H1 (cell line): ENCODE measurements around the gene CCT6B. TPM values are rescaled to one million over a fixed set of nuclear protein-coding genes. Genes with fewer than 3 reads are reported as not detected.

Experiments used
- CTCF ChIA-PET: fragments of 300-600 bp; sonication (Branson Sonifier 250); formaldehyde crosslinking; loops from one replicate; lab custom pipeline; 2021; ENCODE audit not compliant: partially characterized antibody; lab: Charles Lee
- POLR2A ChIA-PET: fragments of 300-600 bp; sonication (Branson Sonifier 250); formaldehyde crosslinking; loops from one replicate; lab custom pipeline; 2021; ENCODE audit warnings: inconsistent platforms; ENCODE audit not compliant: partially characterized antibody; lab: Charles Lee
- DNase-seq, 2 experiments: peaks; one replicate each; pipeline versions ENCODE4 v3.0.0 to v3.0.0-alpha.2; 2010 to 2022; ENCODE audit warnings: low spot score in 2 of 2, low read depth in 1 of 2, mixed read lengths in 1 of 2
- FAIRE-seq: peaks from 2 replicates; lab custom pipeline; 2011; peaks lifted over from hg19 to GRCh38; lab: Jason Lieb, UNC
- H2AFZ ChIP-seq: 2 replicates; pipeline ENCODE4 v1.8.1; 2012; ENCODE audit warnings: low read length, inconsistent platforms
- H2AK5ac ChIP-seq: 2 replicates; pipeline ENCODE4 v1.6.1; 2013; ENCODE audit warnings: low read depth, low read length
- H2BK120ac ChIP-seq: replicated peaks from 2 replicates; pipeline ENCODE3; 2013; ENCODE audit warnings: low read depth, low read length, inconsistent platforms
- H2BK12ac ChIP-seq: 2 replicates; pipeline ENCODE4 v1.6.1; 2013; ENCODE audit warnings: low read depth, low read length
- H2BK15ac ChIP-seq: 2 replicates; pipeline ENCODE4 v1.6.1; 2013; ENCODE audit warnings: low read length
- H2BK20ac ChIP-seq: 2 replicates; pipeline ENCODE4 v1.6.1; 2013; ENCODE audit warnings: low read length
- H2BK5ac ChIP-seq: 2 replicates; pipeline ENCODE4 v1.6.1; 2013; ENCODE audit warnings: low read depth, low read length
- H3K14ac ChIP-seq: 2 replicates; pipeline ENCODE4 v1.6.1; 2013; ENCODE audit warnings: inconsistent platforms; ENCODE audit not compliant: insufficient read length
- H3K18ac ChIP-seq: 2 replicates; pipeline ENCODE4 v1.6.1; 2013; ENCODE audit warnings: low read length; ENCODE audit errors: extremely low read depth
- H3K23ac ChIP-seq: 2 replicates; pipeline ENCODE4 v1.6.1; 2013; ENCODE audit warnings: inconsistent platforms; ENCODE audit not compliant: insufficient read length
- H3K23me2 ChIP-seq: 2 replicates; pipeline ENCODE4 v1.6.1; 2013; ENCODE audit warnings: low read depth, low read length
- H3K27ac ChIP-seq: 2 replicates; pipeline ENCODE4 v1.6.1; 2011; ENCODE audit warnings: low read depth, low read length, inconsistent platforms
- H3K27me3 ChIP-seq, 4 experiments: replicated peaks in 1 of 4; 1 replicate in 1 of 4; 2 replicates in 3 of 4; pipeline versions ENCODE4 v1.6.1 to v1.8.1; 2011 to 2013; ENCODE audit warnings: low read length in 3 of 4, mild to moderate bottlenecking in 3 of 4, inconsistent platforms in 2 of 4, mixed read lengths in 2 of 4, moderate library complexity in 1 of 4; ENCODE audit not compliant: control insufficient read depth in 3 of 4, insufficient read depth in 3 of 4; ENCODE audit errors: extremely low read depth in 1 of 4
- H3K36me3 ChIP-seq, 4 experiments: 2 replicates each; pipeline versions ENCODE4 v1.6.1 to v1.8.1; 2011 to 2013; ENCODE audit warnings: mild to moderate bottlenecking in 4 of 4, low read length in 3 of 4, moderate library complexity in 2 of 4, control low read depth in 1 of 4, inconsistent platforms in 1 of 4; ENCODE audit not compliant: insufficient read depth in 4 of 4, control insufficient read depth in 2 of 4
- H3K4ac ChIP-seq: replicated peaks from 2 replicates; pipeline ENCODE3; 2013; ENCODE audit warnings: low read length, low read depth, mixed read lengths, inconsistent platforms; ENCODE audit not compliant: insufficient read length
- H3K4me1 ChIP-seq, 4 experiments: replicated peaks in 1 of 4; 1 replicate in 1 of 4; 2 replicates in 3 of 4; pipeline versions ENCODE4 v1.6.1 to v1.8.1; 2011 to 2013; ENCODE audit warnings: low read length in 3 of 4, inconsistent platforms in 2 of 4, mixed read lengths in 1 of 4; ENCODE audit not compliant: insufficient read depth in 4 of 4, control insufficient read depth in 3 of 4
- H3K4me2 ChIP-seq, 2 experiments: 2 replicates each; pipeline versions ENCODE4 v1.6.1 to v1.8.1; 2011 to 2013; ENCODE audit warnings: low read depth in 2 of 2, low read length in 2 of 2, control low read depth in 1 of 2, inconsistent platforms in 1 of 2, mild to moderate bottlenecking in 1 of 2; ENCODE audit not compliant: insufficient read depth in 1 of 2
- H3K4me3 ChIP-seq, 4 experiments: fragments of 200-600, 300-600 bp in 1 of 4; sonication (generic), shearing (Covaris generic), sonication (Bioruptor Twin) in 1 of 4; 2 replicates each; pipeline versions ENCODE4 v1.5.1 to v1.8.1; 2011 to 2016; ENCODE audit warnings: low read length in 4 of 4, low read depth in 3 of 4, control low read depth in 2 of 4, inconsistent platforms in 2 of 4, mild to moderate bottlenecking in 2 of 4, mixed read lengths in 1 of 4, moderate library complexity in 1 of 4; ENCODE audit not compliant: insufficient read depth in 2 of 4; ENCODE audit errors: extremely low read depth in 1 of 4
- H3K56ac ChIP-seq: replicated peaks from 2 replicates; pipeline ENCODE3; 2013; ENCODE audit warnings: low read depth, mild to moderate bottlenecking, mixed read lengths, low read length, inconsistent platforms; ENCODE audit not compliant: insufficient read length
- H3K79me1 ChIP-seq: 2 replicates; pipeline ENCODE4 v1.6.1; 2013; ENCODE audit warnings: low read depth, low read length, control low read depth
- H3K79me2 ChIP-seq, 2 experiments: 2 replicates each; pipeline versions ENCODE4 v1.6.1 to v1.8.1; 2012 to 2013; ENCODE audit warnings: low read length in 2 of 2, mild to moderate bottlenecking in 2 of 2, inconsistent platforms in 1 of 2; ENCODE audit not compliant: insufficient read depth in 2 of 2, control insufficient read depth in 1 of 2
- H3K9ac ChIP-seq, 4 experiments: replicated peaks in 1 of 4; 1 replicate in 1 of 4; 2 replicates in 3 of 4; pipeline versions ENCODE4 v1.6.1 to v1.8.1; 2011 to 2013; ENCODE audit warnings: low read depth in 3 of 4, low read length in 3 of 4, control low read depth in 2 of 4, mild to moderate bottlenecking in 2 of 4, moderate library complexity in 2 of 4, inconsistent platforms in 1 of 4; ENCODE audit errors: extremely low read depth in 1 of 4
- H3K9me3 ChIP-seq, 2 experiments: 2 replicates each; pipeline versions ENCODE4 v1.6.1 to v1.8.1; 2012 to 2013; ENCODE audit warnings: mild to moderate bottlenecking in 2 of 2, moderate library complexity in 2 of 2, control low read depth in 1 of 2, inconsistent platforms in 1 of 2, low read depth in 1 of 2, low read length in 1 of 2, mixed read lengths in 1 of 2; ENCODE audit not compliant: insufficient read depth in 2 of 2
- H4K20me1 ChIP-seq, 2 experiments: replicated peaks in 1 of 2; 2 replicates each; pipeline versions ENCODE3 to v1.8.1; 2011 to 2013; ENCODE audit warnings: inconsistent platforms in 2 of 2, low read length in 2 of 2, mild to moderate bottlenecking in 1 of 2; ENCODE audit not compliant: insufficient read depth in 2 of 2, control insufficient read depth in 1 of 2
- H4K5ac ChIP-seq: 2 replicates; pipeline ENCODE4 v1.6.1; 2013; ENCODE audit warnings: low read length, low read depth, mixed read lengths, inconsistent platforms; ENCODE audit not compliant: insufficient read length
- H4K8ac ChIP-seq: 2 replicates; pipeline ENCODE4 v1.8.0; 2013; ENCODE audit warnings: mild to moderate bottlenecking, moderate library complexity, low read length, inconsistent platforms; ENCODE audit not compliant: insufficient read depth; ENCODE audit errors: extremely low read depth
- H4K91ac ChIP-seq: replicated peaks from 2 replicates; pipeline ENCODE3; 2013; ENCODE audit warnings: low read length, mixed read lengths, inconsistent platforms; ENCODE audit not compliant: insufficient read length
- KDM5A ChIP-seq: fragments of 200-600 bp; IDR thresholded peaks from 2 replicates; pipeline ENCODE4 v1.7.1; 2012; ENCODE audit warnings: mild to moderate bottlenecking, low read length, inconsistent platforms, mixed read lengths
- SAP30 ChIP-seq: fragments of 300-600 bp; sonication (generic); IDR thresholded peaks from 2 replicates; pipeline ENCODE4 v1.7.1; 2012; ENCODE audit warnings: low read length, moderate library complexity, mild to moderate bottlenecking, inconsistent platforms; ENCODE audit not compliant: insufficient read depth, insufficient replicate concordance
- TAF1 ChIP-seq: IDR thresholded peaks from 2 replicates; pipeline ENCODE4 v1.6.1; 2011; ENCODE audit warnings: mild to moderate bottlenecking, low read depth, low read length
- WGBS, 2 experiments: shearing (Covaris generic) in 1 of 2; methylation state at CpG; one replicate each; pipeline versions ENCODE4 v1.1.6 to v1.1.7; 2013 to 2015; ENCODE audit warnings: low lambda C conversion rate in 2 of 2, mixed read lengths in 2 of 2, inconsistent platforms in 1 of 2, low coverage in 1 of 2, missing lambda C conversion rate in 1 of 2; ENCODE audit not compliant: insufficient replicate concordance in 2 of 2, insufficient coverage in 1 of 2, insufficient read length in 1 of 2; ENCODE audit errors: extremely low coverage in 1 of 2, missing lambda C conversion rate in 1 of 2; 5-methylcytosine and 5-hydroxymethylcytosine counted together
- polyA plus RNA-seq, 7 experiments: library from polyadenylated mRNA; depleted of rRNA in 3 of 7; stranded (reverse) in 5 of 7; unstranded in 2 of 7; fragments of >200 nt in 5 of 7; fragments of 200-250 nt in 2 of 7; gene quantifications; 1 replicate in 5 of 7; 2 replicates in 1 of 7; 4 replicates in 1 of 7; pipeline versions ENCODE4 v1.2.1 to v1.2.3, GENCODE V29; 2011 to 2013; ENCODE audit warnings: missing spikeins in 2 of 7, mixed read lengths in 2 of 7
- total RNA-seq: library from RNA; stranded (reverse); fragmentation: NEBNext Ultra II Directional; extraction: Animal tissue kit (Norgen Biotek cat#: 25700); gene quantifications from 2 replicates; pipeline ENCODE4 v1.2.1, GENCODE V29; 2021

Gene CCT6B
- total and polyA plus RNA-seq, 2 of the 8 experiments (the other 6 are each of a cell fraction or from before 2014, with no cell fraction given) = 0.67 to 1.3 TPM

GRCh38 chr17:35002876-35003551, 41.8 kb upstream of the CCT6B start:
- 87% methylated on average over 13 of the region's 15 CpGs; no CpG with 5 or more reads in 1 of the 2 experiments for WGBS, 2 experiments
- H3K23ac ChIP-seq = no peak overlapping the region
- POLR2A ChIA-PET = interaction anchor here (0.6 to 5.3 kb wide), 5 partner anchors 9 to 92 kb away, joined by 4 to 26 read pairs (median 14); partner anchors contain the start of gene LIG3
- no peaks in the 10 kb centered on the region for H3K79me1 ChIP-seq
- no peak overlapping the region for H2BK12ac ChIP-seq
- no peak overlapping the region for H3K14ac ChIP-seq
- no peak overlapping the region for H3K9ac ChIP-seq
- no peaks in the 10 kb centered on the region for H3K23me2 ChIP-seq
- H4K91ac ChIP-seq = no peak overlapping the region
- H4K20me1 ChIP-seq = peaks cover 8% of the 10 kb centered on the region in 2 experiments
- no peak for DNase-seq
- no peaks in the 10 kb centered on the region for H3K9me3 ChIP-seq
- no peak overlapping the region for H2AK5ac ChIP-seq
- no peak overlapping the region for H2BK20ac ChIP-seq
- no peak overlapping the region for H3K56ac ChIP-seq
- H3K18ac ChIP-seq = no peak overlapping the region
- no peak overlapping the region for H4K8ac ChIP-seq
- H2BK15ac ChIP-seq = no peak overlapping the region
- no peaks in the 10 kb centered on the region for H3K79me2 ChIP-seq
- FAIRE-seq = no peak
- H3K4me2 ChIP-seq = no peak overlapping the region
- no peak overlapping the region for H4K5ac ChIP-seq
- no peak overlapping the region for H2BK120ac ChIP-seq
- no peaks in the 10 kb centered on the region for H3K4me1 ChIP-seq
- H2BK5ac ChIP-seq = no peak overlapping the region
- H3K4me3 ChIP-seq = no peak overlapping the region
- TF ChIP-seq SAP30 (no peak), KDM5A (no peak), TAF1 (no peak)
- TF ChIP-seq, all 59 proteins: peak for 0
- Histone ChIP-seq H3K4ac (no peak overlapping the region), H3K27ac (no peak overlapping the region), H2AFZ (no peak overlapping the region), H3K27me3 (no peaks in the 10 kb centered on the region), H3K36me3 (peaks cover 34 to 87% (median 63%) of the 10 kb centered on the region in 4 experiments)
- CTCF ChIA-PET = interaction anchor here (1.1 to 1.4 kb wide), 2 partner anchors 87 to 90 kb away, joined by 4 to 5 read pairs; no protein-coding TSS in a partner anchor
